PC-9 (cell line): ENCODE measurements around the gene KRT16.

Source experiments
- EZH2 ChIP-seq: fragments of 200-600 bp; sonication (generic); IDR thresholded peaks from 2 replicates; pipeline ENCODE4 v1.8.0; 2017; ENCODE audit warnings: antibody characterized with exemption, low read depth
- TF ChIP-seq, protein P1 (sequence below): fragments of 200-600 bp; sonication (generic); conservative IDR thresholded peaks from 2 replicates; pipeline ENCODE4 v1.6.1; 2017; ENCODE audit warnings: mixed run types, antibody characterized with exemption, mild to moderate bottlenecking, moderate library complexity

DNA sequence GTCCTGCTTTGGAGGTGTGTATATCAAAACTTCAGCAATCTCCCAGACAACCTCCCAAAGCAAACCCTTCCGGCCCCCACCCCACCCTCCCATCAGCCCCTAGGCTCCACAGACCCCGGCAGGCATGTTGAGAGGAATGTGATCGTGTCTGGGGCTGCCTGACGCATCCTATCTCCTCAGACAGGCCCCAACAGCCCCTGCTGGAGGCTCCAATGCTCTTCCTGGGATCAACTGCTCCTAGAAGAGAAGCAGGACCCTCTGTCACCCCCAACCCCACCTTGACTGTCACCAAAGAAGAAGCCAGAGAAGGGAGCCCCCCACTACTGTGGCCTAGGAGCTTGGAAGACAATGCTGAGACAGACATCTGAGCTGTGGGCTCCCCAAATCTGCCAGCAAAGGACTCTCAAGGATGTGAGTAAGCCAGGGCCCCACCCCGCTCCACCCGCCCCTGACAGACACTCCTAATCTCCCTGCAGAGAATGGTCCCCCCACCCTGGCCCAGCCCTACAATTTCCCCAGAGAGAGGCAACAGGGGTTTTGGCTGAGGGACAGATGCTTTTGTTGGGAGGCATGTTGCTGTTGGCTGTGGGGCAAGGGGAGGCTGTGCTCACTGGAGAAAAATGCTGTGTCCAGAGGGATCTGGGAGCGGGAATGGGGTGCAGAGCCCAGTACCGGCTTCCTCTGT, 24.3 kb downstream of the KRT16 start:
- TF ChIP-seq, protein P1, sequence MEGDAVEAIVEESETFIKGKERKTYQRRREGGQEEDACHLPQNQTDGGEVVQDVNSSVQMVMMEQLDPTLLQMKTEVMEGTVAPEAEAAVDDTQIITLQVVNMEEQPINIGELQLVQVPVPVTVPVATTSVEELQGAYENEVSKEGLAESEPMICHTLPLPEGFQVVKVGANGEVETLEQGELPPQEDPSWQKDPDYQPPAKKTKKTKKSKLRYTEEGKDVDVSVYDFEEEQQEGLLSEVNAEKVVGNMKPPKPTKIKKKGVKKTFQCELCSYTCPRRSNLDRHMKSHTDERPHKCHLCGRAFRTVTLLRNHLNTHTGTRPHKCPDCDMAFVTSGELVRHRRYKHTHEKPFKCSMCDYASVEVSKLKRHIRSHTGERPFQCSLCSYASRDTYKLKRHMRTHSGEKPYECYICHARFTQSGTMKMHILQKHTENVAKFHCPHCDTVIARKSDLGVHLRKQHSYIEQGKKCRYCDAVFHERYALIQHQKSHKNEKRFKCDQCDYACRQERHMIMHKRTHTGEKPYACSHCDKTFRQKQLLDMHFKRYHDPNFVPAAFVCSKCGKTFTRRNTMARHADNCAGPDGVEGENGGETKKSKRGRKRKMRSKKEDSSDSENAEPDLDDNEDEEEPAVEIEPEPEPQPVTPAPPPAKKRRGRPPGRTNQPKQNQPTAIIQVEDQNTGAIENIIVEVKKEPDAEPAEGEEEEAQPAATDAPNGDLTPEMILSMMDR = no peak
- TF ChIP-seq EZH2 = no peak
